GM12875 (cell line): Measurements from ENCODE around the gene ZMYND15.

ENCODE experiments used
- H3K4me3 ChIP-seq: one replicate; pipeline ENCODE4 v1.5.1; 2011; ENCODE audit warnings: low read depth, low read length, control low read depth
- TF ChIP-seq, protein P1 (sequence below): IDR thresholded peaks from 2 replicates; pipeline ENCODE4 v1.5.1; 2011; ENCODE audit warnings: low read depth, mild to moderate bottlenecking, control low read depth, inconsistent platforms, low read length, moderate library complexity, borderline replicate concordance; ENCODE audit not compliant: insufficient read depth

The ZMYND15 gene

DNA sequence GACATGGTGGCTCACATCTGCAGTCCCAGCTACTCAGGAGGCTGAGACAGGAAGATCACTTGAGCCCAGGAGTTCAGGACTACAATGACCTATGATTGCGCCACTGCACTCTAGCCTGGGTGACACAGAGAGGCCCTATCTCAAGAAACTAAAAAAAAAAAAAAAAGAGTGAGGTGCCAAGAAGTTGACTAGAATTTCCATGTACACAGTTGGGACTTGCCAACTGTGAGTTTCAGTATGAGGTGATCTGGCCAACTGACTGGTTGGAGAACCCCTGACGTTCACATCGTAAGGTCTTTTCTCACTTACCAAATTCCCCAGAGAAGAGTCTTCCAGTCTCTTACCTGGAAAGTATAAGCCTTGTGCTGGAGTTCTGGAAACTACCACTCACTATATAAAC, 11.5 kb upstream of the ZMYND15 start:
- TF ChIP-seq, protein P1, sequence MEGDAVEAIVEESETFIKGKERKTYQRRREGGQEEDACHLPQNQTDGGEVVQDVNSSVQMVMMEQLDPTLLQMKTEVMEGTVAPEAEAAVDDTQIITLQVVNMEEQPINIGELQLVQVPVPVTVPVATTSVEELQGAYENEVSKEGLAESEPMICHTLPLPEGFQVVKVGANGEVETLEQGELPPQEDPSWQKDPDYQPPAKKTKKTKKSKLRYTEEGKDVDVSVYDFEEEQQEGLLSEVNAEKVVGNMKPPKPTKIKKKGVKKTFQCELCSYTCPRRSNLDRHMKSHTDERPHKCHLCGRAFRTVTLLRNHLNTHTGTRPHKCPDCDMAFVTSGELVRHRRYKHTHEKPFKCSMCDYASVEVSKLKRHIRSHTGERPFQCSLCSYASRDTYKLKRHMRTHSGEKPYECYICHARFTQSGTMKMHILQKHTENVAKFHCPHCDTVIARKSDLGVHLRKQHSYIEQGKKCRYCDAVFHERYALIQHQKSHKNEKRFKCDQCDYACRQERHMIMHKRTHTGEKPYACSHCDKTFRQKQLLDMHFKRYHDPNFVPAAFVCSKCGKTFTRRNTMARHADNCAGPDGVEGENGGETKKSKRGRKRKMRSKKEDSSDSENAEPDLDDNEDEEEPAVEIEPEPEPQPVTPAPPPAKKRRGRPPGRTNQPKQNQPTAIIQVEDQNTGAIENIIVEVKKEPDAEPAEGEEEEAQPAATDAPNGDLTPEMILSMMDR = no peak

DNA sequence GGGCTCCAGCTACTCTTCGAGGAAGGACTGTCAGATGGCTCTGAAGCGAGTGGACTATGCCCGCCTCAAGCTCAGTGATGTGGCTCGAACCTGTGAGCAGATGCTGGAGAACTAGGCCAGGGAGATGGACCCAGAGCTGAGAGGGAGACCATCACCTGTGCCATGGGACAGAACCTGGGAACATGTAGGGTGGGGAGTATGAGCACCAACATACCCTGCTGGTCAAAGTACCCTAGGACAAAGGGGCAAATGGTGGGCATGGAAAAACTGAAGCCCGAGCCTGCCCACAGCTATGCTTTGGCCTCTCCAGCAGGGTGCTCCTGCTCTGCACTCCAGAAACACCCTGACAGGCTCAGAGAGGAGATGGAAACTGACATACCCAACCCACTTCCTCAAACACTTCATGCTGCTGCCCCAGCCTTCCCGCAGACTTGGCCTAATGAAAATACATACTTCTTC, 6.5 kb upstream of the ZMYND15 start:
- TF ChIP-seq, protein P1 = peak; percentile 75
- H3K4me3 ChIP-seq = no peak overlapping the region

More for the DNA sequence above, 11.5 kb upstream of the ZMYND15 start:
- H3K4me3 ChIP-seq = no peak overlapping the region

DNA sequence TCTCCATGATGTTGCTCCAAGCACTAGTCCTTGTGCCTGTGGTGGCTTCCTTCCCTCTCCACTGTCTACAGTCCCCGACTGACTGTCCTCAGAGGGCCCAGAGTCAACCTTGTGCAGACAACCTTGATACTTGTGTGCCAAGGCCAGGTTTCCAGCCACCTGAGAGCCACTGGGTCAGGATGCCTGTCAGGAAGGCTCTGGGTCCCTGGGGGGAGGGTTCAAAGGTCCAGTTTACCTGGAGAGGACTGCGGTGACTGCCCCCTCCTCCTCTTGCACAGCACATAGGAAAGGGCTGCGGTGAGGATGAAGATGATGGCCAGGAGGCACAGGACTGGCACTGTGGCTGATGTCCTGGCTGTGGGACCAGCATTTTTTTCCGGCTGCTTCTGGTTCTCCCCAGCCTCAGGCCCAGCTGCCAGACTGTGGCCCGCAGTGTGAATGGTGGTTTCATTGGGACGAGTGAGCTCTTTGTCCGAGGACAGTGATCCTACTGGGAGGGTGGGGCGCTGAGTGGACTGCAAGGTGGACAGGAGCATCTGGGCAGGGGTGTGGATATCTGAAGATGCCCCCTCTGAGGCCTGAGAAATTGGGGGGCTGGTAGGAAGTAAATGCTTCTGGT, 4.7 kb upstream of the ZMYND15 start:
- TF ChIP-seq, protein P1 = no peak
- no peak overlapping the region for H3K4me3 ChIP-seq

DNA sequence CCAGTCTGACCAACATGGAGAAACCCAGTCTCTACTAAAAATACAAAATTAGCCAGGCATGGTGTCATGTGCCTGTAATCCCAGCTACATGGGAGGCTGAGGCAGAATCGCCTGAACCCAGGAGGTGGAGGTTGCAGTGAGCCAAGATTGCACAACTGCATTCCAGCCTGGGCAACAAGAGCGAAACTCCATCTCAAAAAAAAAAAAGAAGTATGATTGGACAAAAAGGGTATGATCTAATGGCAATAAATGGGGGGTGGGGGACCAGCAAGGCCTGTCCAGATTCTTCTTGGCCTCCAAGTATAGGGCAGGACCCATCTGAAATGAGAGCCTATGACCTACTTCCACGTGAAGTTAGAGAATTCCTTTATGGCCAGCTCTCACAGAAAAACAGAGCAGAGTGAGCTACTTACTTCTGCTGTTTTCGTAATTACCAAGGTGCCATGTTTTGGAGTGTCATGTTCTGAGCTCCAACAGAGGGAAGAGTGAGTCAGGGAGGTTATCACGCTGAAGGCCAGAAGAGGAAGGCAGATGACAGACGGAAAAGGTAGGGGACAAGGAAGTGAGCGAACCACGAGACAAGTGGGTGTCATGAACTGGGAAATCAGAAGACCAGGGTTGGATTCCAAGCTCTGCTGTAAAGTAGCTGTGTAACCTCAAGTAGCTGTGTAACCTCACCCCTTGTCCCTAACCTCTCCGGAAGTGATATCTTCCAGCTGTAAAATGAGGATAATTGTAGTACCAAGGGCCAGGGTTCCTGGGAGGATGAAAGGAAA, 3.6 kb upstream of the ZMYND15 start:
- H3K4me3 ChIP-seq = no peak overlapping the region

DNA sequence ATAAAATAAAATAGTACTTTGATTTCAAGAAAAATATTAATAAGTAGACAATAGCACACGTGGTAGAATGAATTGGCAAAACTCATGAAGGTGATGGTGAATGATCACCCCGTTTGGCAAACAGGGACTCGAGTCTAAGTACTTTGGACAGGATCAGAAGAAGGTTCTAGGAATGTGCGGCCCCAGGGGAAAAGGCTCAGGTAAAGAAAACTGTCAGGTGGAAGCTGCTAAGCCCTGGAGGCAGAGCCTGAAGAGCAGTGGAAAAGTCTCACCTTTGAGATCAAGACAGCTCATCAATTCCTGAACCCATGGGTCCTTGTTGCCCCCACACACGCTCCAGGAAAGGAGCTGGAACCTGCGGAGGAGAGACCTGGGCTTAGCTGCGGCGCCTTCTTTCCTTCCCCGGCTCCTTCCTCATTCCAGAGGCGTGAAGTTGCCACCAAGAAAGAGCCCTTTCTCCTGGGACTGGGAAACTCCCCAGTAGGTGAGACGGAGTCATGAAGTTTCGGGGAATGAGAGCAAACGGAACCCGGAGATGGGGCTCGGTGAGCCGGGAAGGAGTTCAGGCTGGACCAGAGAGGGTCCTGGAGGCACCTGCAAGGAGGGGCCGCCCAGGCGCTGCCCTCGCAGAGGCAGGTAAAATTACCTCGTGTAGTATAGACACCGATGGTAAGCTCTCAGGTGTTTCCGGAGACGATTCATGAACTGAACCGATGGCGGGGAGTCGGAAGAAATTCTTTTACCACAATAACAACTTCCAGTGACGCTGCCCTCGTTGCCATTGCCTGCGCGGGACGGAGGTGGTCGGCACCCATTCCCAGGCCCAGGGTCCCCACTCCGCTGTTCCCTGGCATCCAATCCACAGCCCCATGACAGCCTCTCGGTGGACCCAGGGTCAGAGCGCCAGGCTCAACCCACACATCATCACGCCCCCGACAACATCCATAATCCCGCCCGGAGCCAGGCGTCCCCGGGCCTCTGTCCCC, 1.2 kb upstream of the ZMYND15 start:
- H3K4me3 ChIP-seq = no peak overlapping the region
- TF ChIP-seq, protein P1 = no peak

More for the DNA sequence above, 3.6 kb upstream of the ZMYND15 start:
- TF ChIP-seq, protein P1 = no peak

DNA sequence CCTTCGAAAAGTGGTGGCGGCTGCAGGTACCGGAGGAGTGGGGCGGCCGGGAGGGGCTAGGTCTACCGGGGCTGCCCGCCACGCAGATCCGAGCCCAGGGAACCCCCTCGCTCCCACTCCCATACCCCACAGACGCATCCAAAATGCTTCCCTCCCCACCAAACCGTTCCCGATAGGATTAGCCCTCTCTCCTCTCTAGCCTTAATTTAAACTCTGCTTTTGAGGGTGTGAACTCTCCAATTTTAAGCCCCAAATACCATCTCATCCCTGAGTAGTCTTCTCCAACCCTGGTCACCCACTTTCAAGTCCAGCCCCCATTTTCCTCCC, 355 bp downstream of the ZMYND15 start:
- H3K4me3 ChIP-seq = peak overlapping the region; percentile 63
- TF ChIP-seq, protein P1 = no peak
